GM18511 (cell line): ENCODE data around the gene GDF2.

Experiments
- ATAC-seq: cut with Tn5 transposase; IDR thresholded peaks from one replicate; pipeline ENCODE4 v1.9.1; 2021; ENCODE audit warnings: mild to moderate bottlenecking, moderate library complexity; ENCODE audit not compliant: unreplicated experiment

GDF2 gene

GRCh38 chr10:47366731-47367460 is 44.6 kb downstream of the GDF2 start:
- ATAC-seq, result no peak

- ATAC-seq, result no peak
These were observed 45.4 kb downstream of the GDF2 start for GRCh38 chr10:47367646-47368045.

- no peak for ATAC-seq
These were observed 46.4 kb downstream of the GDF2 start for GRCh38 chr10:47368431-47369180.

- no peak for ATAC-seq
These were observed 47.1 kb downstream of the GDF2 start for GRCh38 chr10:47369251-47369894.

- no peak for ATAC-seq
These were observed 47.9 kb downstream of the GDF2 start for GRCh38 chr10:47370015-47370767.

GRCh38 chr10:47370878-47371277 is 48.6 kb downstream of the GDF2 start:
- no peak for ATAC-seq

GRCh38 chr10:47371629-47372485 is 49.6 kb downstream of the GDF2 start:
- ATAC-seq, result no peak

GRCh38 chr10:47372726-47373125 is 50.5 kb downstream of the GDF2 start:
- no peak for ATAC-seq

GRCh38 chr10:47374611-47375536 is 52.6 kb downstream of the GDF2 start:
- no peak for ATAC-seq

- no peak for ATAC-seq
These were observed 54.4 kb downstream of the GDF2 start for GRCh38 chr10:47376522-47377220.
